NT2/D1 (cell line): ENCODE measurements around the gene IGHMBP2.

Experiments
- SUZ12 ChIP-seq: IDR thresholded peaks from 2 replicates; pipeline ENCODE4 v1.6.1; 2011; ENCODE audit not compliant: insufficient read length, insufficient read depth; ENCODE audit errors: extremely low read depth
- YY1 ChIP-seq: IDR thresholded peaks from 2 replicates; pipeline ENCODE4 v1.6.1; 2011; ENCODE audit not compliant: insufficient read length, insufficient read depth

- TF ChIP-seq YY1 (no peak), SUZ12 (no peak)
Measured at GRCh38 chr11:68880851-68881250, 22.8 kb upstream of the IGHMBP2 start.
